Stimulated activated CD4-positive, alpha-beta T cell treated with anti-CD3 and anti-CD28 coated beads, TNF-alpha, amount 100 ng/mL, for 48 hours (primary cell): ENCODE results near the gene C22orf23.
A peak's percentile ranks its signal among the peaks of the same experiment; 100 is the strongest.

Experiments
- DNase-seq, 3 donors: peaks; one replicate each; pipeline ENCODE4 v3.0.0-alpha.2; 2020; ENCODE audit warnings: low read depth in 3 of 3

The C22orf23 gene

GRCh38 chr22:37953437-37954179 is at the start of gene C22orf23, which contains the start of gene POLR2F:
TSS of gene C22orf23 (minus strand) at chr22:37953601. CDS start at chr22:37953149, 452 bp downstream.
TSS of gene POLR2F (plus strand) at chr22:37953699. CDS start at chr22:37953788, 89 bp downstream.
- DNase-seq, result peak; percentile 91 to 94 (median 94)

- DNase-seq, result no peak
These were observed 46.4 kb upstream of the C22orf23 start for GRCh38 chr22:37999640-38000272.

- DNase-seq, result no peak
These were observed 45.8 kb upstream of the C22orf23 start for GRCh38 chr22:37999236-37999635.

- DNase-seq, result no peak
These were observed 45.1 kb upstream of the C22orf23 start for GRCh38 chr22:37998543-37998942.

GRCh38 chr22:37996515-37997246 is 43.3 kb upstream of the C22orf23 start:
- DNase-seq, result no peak

GRCh38 chr22:37996079-37996478 is 42.7 kb upstream of the C22orf23 start:
- DNase-seq, result no peak

GRCh38 chr22:37995460-37995859 is 42.1 kb upstream of the C22orf23 start:
- DNase-seq, result no peak

GRCh38 chr22:37994982-37995381 is 41.6 kb upstream of the C22orf23 start:
- DNase-seq, result no peak

GRCh38 chr22:37994049-37994448 is 40.6 kb upstream of the C22orf23 start:
- no peak for DNase-seq

GRCh38 chr22:37991731-37992442 is 38.5 kb upstream of the C22orf23 start:
- DNase-seq, result no peak

GRCh38 chr22:37990862-37991261 is 37.5 kb upstream of the C22orf23 start:
- DNase-seq, result no peak

GRCh38 chr22:37990301-37990700 is 36.9 kb upstream of the C22orf23 start:
- DNase-seq, result no peak

GRCh38 chr22:37989146-37990045 is 36.0 kb upstream of the C22orf23 start:
- DNase-seq, result no peak

GRCh38 chr22:37986371-37986770 is 33.0 kb upstream of the C22orf23 start:
- DNase-seq, result no peak

- DNase-seq, result no peak
These were observed 32.4 kb upstream of the C22orf23 start for GRCh38 chr22:37985751-37986281.

- no peak for DNase-seq
These were observed 31.7 kb upstream of the C22orf23 start for GRCh38 chr22:37985050-37985585.

- no peak for DNase-seq
These were observed 30.7 kb upstream of the C22orf23 start, which contains the start of gene SOX10 for GRCh38 chr22:37983860-37984791. TSS of gene SOX10 (minus strand) at chr22:37984555. CDS start at chr22:37983784, 771 bp downstream.

- DNase-seq, result no peak
These were observed 29.8 kb upstream of the C22orf23 start for GRCh38 chr22:37982938-37983859.
